Liver (tissue), 9 donors: Measurements from ENCODE around the gene RNF41. TPM values are rescaled to one million over a fixed set of nuclear protein-coding genes. Genes with fewer than 3 reads are reported as not detected.

Experiments used
- DNase-seq: peaks from one replicate; pipeline ENCODE4 v3.0.0-alpha.2; 2017; ENCODE audit warnings: low spot score
- H3K27ac ChIP-seq, 2 donors: one replicate each; pipeline ENCODE4 v1.7.0; 2013; ENCODE audit warnings: inconsistent platforms in 2 of 2, low read length in 2 of 2, control low read depth in 1 of 2, low read depth in 1 of 2, mild to moderate bottlenecking in 1 of 2
- H3K27me3 ChIP-seq, 4 donors: one replicate each; pipeline versions ENCODE4 v1.6.1 to v1.7.0; 2013; ENCODE audit warnings: low read length in 3 of 4, inconsistent platforms in 1 of 4, mild to moderate bottlenecking in 1 of 4, moderate library complexity in 1 of 4; ENCODE audit not compliant: control insufficient read depth in 4 of 4, insufficient read depth in 4 of 4
- H3K36me3 ChIP-seq, 4 donors: one replicate each; pipeline versions ENCODE4 v1.6.1 to v1.7.0; 2013; ENCODE audit warnings: low read length in 3 of 4, mild to moderate bottlenecking in 3 of 4, low read depth in 1 of 4, moderate library complexity in 1 of 4; ENCODE audit not compliant: control insufficient read depth in 4 of 4, insufficient read depth in 3 of 4
- H3K4me1 ChIP-seq, 4 donors: one replicate each; pipeline versions ENCODE4 v1.6.1 to v1.7.0; 2013; ENCODE audit warnings: low read length in 3 of 4, mild to moderate bottlenecking in 3 of 4, moderate library complexity in 1 of 4; ENCODE audit not compliant: control insufficient read depth in 4 of 4, insufficient read depth in 4 of 4
- H3K4me3 ChIP-seq, 3 donors: one replicate each; pipeline versions ENCODE4 v1.6.1 to v1.7.0; 2013; ENCODE audit warnings: low read length in 3 of 3, control low read depth in 1 of 3, low read depth in 1 of 3, mild to moderate bottlenecking in 1 of 3
- H3K9ac ChIP-seq, 2 donors: one replicate each; pipeline ENCODE4 v1.7.0; 2013; ENCODE audit warnings: low read length in 2 of 2, mild to moderate bottlenecking in 2 of 2, moderate library complexity in 2 of 2, control low read depth in 1 of 2, low read depth in 1 of 2
- H3K9me3 ChIP-seq, 4 donors: one replicate each; pipeline versions ENCODE4 v1.6.1 to v1.7.0; 2013; ENCODE audit warnings: low read length in 3 of 4; ENCODE audit not compliant: control insufficient read depth in 4 of 4
- ATF3 ChIP-seq: IDR thresholded peaks from 2 replicates; pipeline ENCODE4 v1.6.1; 2016; ENCODE audit warnings: antibody characterized with exemption
- CTCF ChIP-seq: fragments of 150-350 bp; IDR thresholded peaks from 2 replicates; pipeline ENCODE4 v1.5.1; 2017; ENCODE audit warnings: improper control_type of control experiment, low read depth, low read length; ENCODE audit not compliant: missing input control
- EGR1 ChIP-seq, 2 donors: IDR thresholded peaks; 2 replicates each; pipeline ENCODE4 v1.6.1; 2016 to 2018; ENCODE audit warnings: antibody characterized with exemption in 2 of 2, low read depth in 2 of 2
- FOXA1 ChIP-seq: IDR thresholded peaks from 2 replicates; pipeline ENCODE4 v1.6.1; 2016; ENCODE audit warnings: antibody characterized with exemption
- FOXA2 ChIP-seq: IDR thresholded peaks from 2 replicates; pipeline ENCODE4 v1.6.1; 2016; ENCODE audit warnings: antibody characterized with exemption
- GABPA ChIP-seq, 2 donors: IDR thresholded peaks in 1 of 2; conservative IDR thresholded peaks in 1 of 2; 2 replicates each; pipeline ENCODE4 v1.6.1; 2016; ENCODE audit warnings: antibody characterized with exemption in 2 of 2, mild to moderate bottlenecking in 1 of 2, moderate library complexity in 1 of 2
- HNF4A ChIP-seq, 2 donors: conservative IDR thresholded peaks; 2 replicates each; pipeline ENCODE4 v1.6.1; 2016; ENCODE audit warnings: antibody characterized with exemption in 2 of 2, mild to moderate bottlenecking in 2 of 2
- HNF4G ChIP-seq: IDR thresholded peaks from 2 replicates; pipeline ENCODE4 v1.6.1; 2016; ENCODE audit warnings: antibody characterized with exemption
- JUND ChIP-seq, 2 donors: IDR thresholded peaks; 2 replicates each; pipeline ENCODE4 v1.6.1; 2016; ENCODE audit warnings: antibody characterized with exemption in 2 of 2
- MAX ChIP-seq: IDR thresholded peaks from 2 replicates; pipeline ENCODE4 v1.6.1; 2016; ENCODE audit warnings: antibody characterized with exemption
- NR2F2 ChIP-seq: IDR thresholded peaks from 2 replicates; pipeline ENCODE4 v1.6.1; 2016; ENCODE audit warnings: antibody characterized with exemption
- RAD21 ChIP-seq, 2 donors: IDR thresholded peaks; 2 replicates each; pipeline ENCODE4 v1.6.1; 2016; ENCODE audit warnings: antibody characterized with exemption in 2 of 2, mild to moderate bottlenecking in 2 of 2
- REST ChIP-seq: IDR thresholded peaks from 2 replicates; pipeline ENCODE4 v1.6.1; 2016; ENCODE audit warnings: antibody characterized with exemption, mild to moderate bottlenecking
- RXRA ChIP-seq, 2 donors: IDR thresholded peaks; 2 replicates each; pipeline ENCODE4 v1.6.1; 2017 to 2018; ENCODE audit warnings: antibody characterized with exemption in 2 of 2, mild to moderate bottlenecking in 1 of 2
- SP1 ChIP-seq: IDR thresholded peaks from 2 replicates; pipeline ENCODE4 v1.6.1; 2018; ENCODE audit warnings: antibody characterized with exemption, mild to moderate bottlenecking
- TAF1 ChIP-seq: conservative IDR thresholded peaks from 2 replicates; pipeline ENCODE4 v1.6.1; 2016; ENCODE audit warnings: antibody characterized with exemption, mild to moderate bottlenecking
- YY1 ChIP-seq: IDR thresholded peaks from 2 replicates; pipeline ENCODE4 v1.6.1; 2016; ENCODE audit warnings: antibody characterized with exemption, mild to moderate bottlenecking
- ZBTB33 ChIP-seq: IDR thresholded peaks from 2 replicates; pipeline ENCODE4 v1.6.1; 2016; ENCODE audit warnings: antibody characterized with exemption
- WGBS: extraction: QIAGEN DNeasy Blood & Tissue Kit; methylation state at CpG from one replicate; pipeline ENCODE4 v1.1.7; 2013; 5-methylcytosine and 5-hydroxymethylcytosine counted together
- polyA plus RNA-seq, 2 donors: library from polyadenylated mRNA; stranded (reverse) in 1 of 2; unstranded in 1 of 2; fragments of 200-250 nt in 1 of 2; fragments of >200 nt in 1 of 2; fragmentation: Nextera tagmentation in 1 of 2; extraction: Ambion mirVana in 1 of 2; gene quantifications; one replicate each; pipeline versions ENCODE4 v1.2.1 to v1.2.3, GENCODE V29; 2013 to 2015
- total RNA-seq, 2 donors: library from RNA; depleted of rRNA; stranded (reverse); fragments of >200 nt; gene quantifications; one replicate each; pipeline ENCODE4 v1.2.3, GENCODE V29; 2014
- donor health status: healthy.
- donor health status: healthy.
- donor health status: healthy.
- donor health status: healthy.
- donor health status: healthy.

RNF41 gene
- total and polyA plus RNA-seq, 4 donors, result 7.6 to 31.8 (median 16.8) TPM

- Histone ChIP-seq H3K4me1 (peaks cover 9 to 43% (median 33%) of the 10 kb centered on the region in 4 donors), H3K4me3 (no peak overlapping the region), H3K27ac (no peak overlapping the region), H3K9me3 (no peaks in the 10 kb centered on the region), H3K36me3 (no peaks in the 10 kb centered on the region), H3K27me3 (no peaks in the 10 kb centered on the region), H3K9ac (no peak overlapping the region)
- no peak for TF ChIP-seq HNF4G
- TF ChIP-seq JUND (IDR thresholded peaks at IDR 0.05), result no peak
- no peak for TF ChIP-seq FOXA1
- TF ChIP-seq GABPA (IDR thresholded peaks at IDR 0.05 in 1 of 2, conservative IDR thresholded peaks at IDR 0.05 in 1 of 2), result no peak
- no peak for TF ChIP-seq MAX
- no peak for TF ChIP-seq TAF1
- TF ChIP-seq EGR1 (IDR thresholded peaks at IDR 0.05; ENCODE audit: low read depth in 2 of 2), result no peak
- no peak for TF ChIP-seq RXRA (IDR thresholded peaks at IDR 0.05)
- TF ChIP-seq HNF4A (conservative IDR thresholded peaks at IDR 0.05), result no peak
- TF ChIP-seq NR2F2, result no peak
- TF ChIP-seq ZBTB33, result no peak
- no peak for TF ChIP-seq REST
- no peak for TF ChIP-seq FOXA2
- no peak for TF ChIP-seq YY1
- no peak for TF ChIP-seq CTCF
- no peak for DNase-seq
- 100% methylated on average over 1 of the region's 1 CpG for WGBS
Measured at GRCh38 chr12:56154246-56154771, 67.4 kb downstream of the RNF41 start.

GRCh38 chr12:56153678-56154065 is 68.0 kb downstream of the RNF41 start:
- WGBS, result 86% methylated on average over 5 of the region's 5 CpGs
- no peaks in the 10 kb centered on the region for H3K9me3 ChIP-seq
- no peak overlapping the region for H3K9ac ChIP-seq
- TF ChIP-seq CTCF (no peak), RAD21 (IDR thresholded peaks at IDR 0.05) (no peak), FOXA2 (no peak), GABPA (IDR thresholded peaks at IDR 0.05 in 1 of 2, conservative IDR thresholded peaks at IDR 0.05 in 1 of 2) (no peak), EGR1 (IDR thresholded peaks at IDR 0.05; ENCODE audit: low read depth in 2 of 2) (no peak), NR2F2 (no peak), REST (no peak), SP1 (no peak), ATF3 (no peak), MAX (no peak), FOXA1 (no peak)
- H3K27me3 ChIP-seq, result no peaks in the 10 kb centered on the region
- no peak for DNase-seq
- H3K27ac ChIP-seq, result no peak overlapping the region
- H3K36me3 ChIP-seq, result no peaks in the 10 kb centered on the region
- peaks cover 9 to 37% (median 28%) of the 10 kb centered on the region in 4 donors for H3K4me1 ChIP-seq
- no peak overlapping the region for H3K4me3 ChIP-seq
